NCI-H2227 treated with DMSO at 0.1 percent for 48 hours (cell line): ENCODE data around the gene CHRM2.
"Not testable (repeated sequence)": the region's sequence is repeated elsewhere in the genome, so short reads cannot be mapped to it uniquely, and the experiment has no call there.

ENCODE experiments used
- DNase-seq: peaks from one replicate; lab custom pipeline; 2025; lab: John Stamatoyannopoulos, UW

CHRM2 gene

GRCh38 chr7:136868496-136869000 is at the start of gene CHRM2:
Gene CHRM2, plus strand, starts transcription at chr7:136868652. Its CDS starts 146,214 bp downstream, at chr7:137014866.
- peak; percentile 20 for DNase-seq

DNA sequence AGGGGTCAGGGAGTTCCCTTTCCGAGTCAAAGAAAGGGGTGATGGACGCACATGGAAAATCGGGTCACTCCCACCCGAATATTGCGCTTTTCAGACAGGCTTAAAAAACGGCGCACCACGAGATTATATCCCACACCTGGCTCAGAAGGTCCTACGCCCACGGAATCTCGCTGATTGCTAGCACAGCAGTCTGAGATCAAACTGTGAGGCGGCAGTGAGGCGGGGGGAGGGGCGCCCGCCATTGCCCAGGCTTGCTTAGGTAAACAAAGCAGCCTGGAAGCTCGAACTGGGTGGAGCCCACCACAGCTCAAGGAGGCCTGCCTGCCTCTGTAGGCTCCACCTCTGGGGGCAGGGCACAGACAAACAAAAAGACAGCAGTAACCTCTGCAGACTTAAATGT is 37.1 kb upstream of the CHRM2 start:
- not testable (repeated sequence) for DNase-seq

DNA sequence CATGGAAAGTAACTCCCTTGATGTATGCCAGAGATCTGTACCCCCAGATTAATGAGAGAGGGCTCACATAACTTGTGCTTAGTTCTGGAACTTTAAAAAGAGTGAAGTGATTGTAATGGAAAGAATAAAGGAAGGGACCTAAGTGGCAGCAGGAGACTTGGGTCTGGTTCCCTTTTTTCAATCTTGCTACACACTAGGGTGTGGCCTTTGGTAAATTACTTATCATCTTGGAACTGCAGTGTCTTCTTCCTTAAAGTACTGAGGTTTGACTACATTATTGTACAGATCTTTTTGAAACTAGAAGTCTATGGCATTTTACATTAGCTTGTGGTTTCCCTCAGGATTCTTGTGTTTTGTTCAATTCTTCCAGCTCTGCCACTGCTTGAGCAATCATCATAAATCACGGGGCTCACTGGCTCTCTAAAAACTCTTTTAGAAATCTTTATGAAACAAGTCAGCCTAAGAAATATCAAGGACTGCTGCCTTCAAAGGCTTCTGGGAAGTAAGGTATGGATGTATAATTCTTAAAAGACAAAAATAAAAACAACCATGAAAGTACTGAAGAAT is 22.5 kb upstream of the CHRM2 start:
- no peak for DNase-seq

DNA sequence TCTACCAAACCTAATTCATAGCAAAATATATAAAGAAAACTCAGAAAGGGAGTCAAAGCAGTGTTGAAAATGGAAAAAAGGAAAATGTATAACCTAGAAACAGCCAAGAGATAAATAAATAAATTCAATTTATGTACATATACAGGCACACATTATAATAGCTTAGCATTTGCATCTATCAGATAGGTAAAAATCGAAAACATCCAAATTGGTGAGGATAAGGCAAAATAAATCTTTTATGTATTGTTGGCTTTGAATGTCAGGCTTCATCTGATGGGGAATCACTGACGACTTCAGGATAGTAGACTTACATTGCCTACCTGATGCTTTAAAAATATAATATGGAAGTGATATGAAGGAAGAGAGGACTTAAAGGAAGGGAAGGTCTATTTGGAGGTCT is 20.6 kb upstream of the CHRM2 start:
- no peak for DNase-seq

DNA sequence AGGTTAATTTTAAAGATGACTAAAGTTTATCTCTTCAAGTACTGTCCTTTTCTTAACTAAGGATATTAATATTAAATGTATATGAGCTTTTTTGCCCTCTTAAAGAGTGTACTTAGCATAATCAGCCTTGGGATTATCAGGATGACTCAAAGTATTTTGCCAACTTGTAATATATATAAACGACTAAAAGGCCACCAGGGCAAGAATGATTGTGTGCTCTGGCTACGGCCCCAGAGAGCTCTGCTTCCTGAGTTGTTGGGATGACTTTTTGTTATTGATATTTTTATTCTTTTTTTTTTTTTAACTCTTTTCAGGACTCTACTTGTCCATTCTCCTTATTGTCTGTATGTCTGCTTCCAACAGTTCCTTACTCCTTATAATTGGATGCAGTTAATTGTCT is 14.8 kb upstream of the CHRM2 start:
- no peak for DNase-seq

DNA sequence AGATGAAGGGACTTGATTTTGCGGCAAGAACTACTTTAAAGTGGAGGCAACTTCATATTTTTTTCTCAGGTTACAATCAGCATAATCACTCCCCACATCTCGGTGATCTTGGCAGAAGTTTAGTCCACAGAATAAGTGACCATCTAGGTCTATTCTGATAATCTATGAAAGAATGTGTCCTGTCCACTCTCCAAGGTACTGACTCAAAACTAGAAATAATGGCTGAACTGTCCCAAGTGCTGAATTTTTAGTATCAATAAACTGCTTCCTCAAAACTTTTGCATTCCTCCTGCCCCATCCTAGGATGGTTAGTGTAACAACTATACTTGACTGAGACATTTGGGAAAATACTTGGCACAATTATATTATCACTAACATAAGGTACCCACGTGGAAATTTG is 10.9 kb upstream of the CHRM2 start:
- DNase-seq, result no peak

- no peak for DNase-seq
Measured at GRCh38 chr7:136859803-136860202, 8.6 kb upstream of the CHRM2 start.

- no peak for DNase-seq
Measured at GRCh38 chr7:136865236-136865635, 3.2 kb upstream of the CHRM2 start.

GRCh38 chr7:136865777-136866176 is 2.7 kb upstream of the CHRM2 start:
- no peak for DNase-seq

- DNase-seq, result no peak
Measured at GRCh38 chr7:136869001-136869961, 829 bp downstream of the CHRM2 start.

DNA sequence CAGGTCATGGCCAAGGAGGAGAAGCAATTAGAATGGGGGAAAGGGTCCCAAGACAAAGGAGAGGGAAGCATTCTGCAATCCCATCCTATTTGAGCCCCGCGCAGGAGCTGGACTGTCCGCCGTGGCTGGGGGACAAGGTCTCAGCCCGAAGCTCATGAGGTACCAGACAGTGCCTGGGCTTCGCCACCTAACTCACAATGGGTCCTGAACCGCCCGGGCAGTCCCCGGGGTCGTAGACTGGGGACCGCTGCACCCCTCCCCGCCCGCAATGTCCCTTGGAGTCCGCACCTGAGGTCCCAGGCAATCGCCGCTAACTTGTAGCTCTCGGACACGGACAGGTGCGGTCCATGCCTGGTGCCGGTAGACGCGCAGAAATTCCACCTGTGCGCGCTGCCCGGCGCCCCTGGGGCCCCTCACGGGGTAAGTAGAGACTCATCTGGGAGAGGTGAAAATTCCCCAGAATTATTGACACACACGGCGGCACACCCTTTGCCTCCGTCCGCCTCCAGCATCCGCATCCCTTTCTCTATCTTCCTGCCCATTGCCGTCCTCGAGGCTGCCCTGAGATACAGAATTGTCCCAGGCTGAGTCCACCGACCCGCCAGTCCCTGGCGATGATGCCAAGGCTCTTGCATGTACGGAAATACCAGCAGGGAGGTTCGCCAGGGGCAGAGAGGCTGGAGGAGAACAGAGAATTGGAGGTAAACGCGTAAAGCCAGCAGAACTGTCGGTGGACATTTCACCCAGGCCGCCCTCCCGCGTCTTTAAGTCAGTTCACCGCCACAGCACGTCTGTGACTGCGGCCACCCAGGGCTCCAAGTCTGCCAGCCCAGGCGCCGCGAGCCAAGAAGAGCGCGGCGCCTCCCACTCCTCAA is 1.8 kb downstream of the CHRM2 start:
- no peak for DNase-seq

GRCh38 chr7:136870866-136871487 is 2.5 kb downstream of the CHRM2 start:
- DNase-seq, result no peak

GRCh38 chr7:136874393-136875032 is 6.1 kb downstream of the CHRM2 start:
- DNase-seq, result no peak

GRCh38 chr7:136877509-136877908 is 9.1 kb downstream of the CHRM2 start:
- DNase-seq, result no peak

GRCh38 chr7:136877990-136878389 is 9.5 kb downstream of the CHRM2 start:
- DNase-seq, result no peak

DNA sequence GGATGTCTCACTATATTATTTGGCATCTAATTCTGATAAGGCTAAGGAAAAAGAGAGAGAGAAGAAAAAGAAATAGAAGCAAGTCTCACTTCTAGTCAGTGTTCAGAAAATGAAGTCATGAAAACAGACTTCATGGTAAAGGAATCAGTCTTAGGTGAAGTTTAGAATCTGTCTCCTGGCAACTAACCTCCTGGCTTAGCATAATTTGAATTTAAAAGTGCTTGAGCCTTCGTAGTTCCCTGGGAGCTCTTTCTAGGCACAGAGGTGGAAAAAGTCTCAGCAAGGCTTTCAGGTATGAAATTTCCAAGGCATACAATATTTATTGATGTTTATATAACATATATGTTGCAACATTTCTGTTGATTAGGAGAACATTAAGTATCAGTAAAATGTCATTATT is 10.4 kb downstream of the CHRM2 start:
- DNase-seq, result no peak

DNA sequence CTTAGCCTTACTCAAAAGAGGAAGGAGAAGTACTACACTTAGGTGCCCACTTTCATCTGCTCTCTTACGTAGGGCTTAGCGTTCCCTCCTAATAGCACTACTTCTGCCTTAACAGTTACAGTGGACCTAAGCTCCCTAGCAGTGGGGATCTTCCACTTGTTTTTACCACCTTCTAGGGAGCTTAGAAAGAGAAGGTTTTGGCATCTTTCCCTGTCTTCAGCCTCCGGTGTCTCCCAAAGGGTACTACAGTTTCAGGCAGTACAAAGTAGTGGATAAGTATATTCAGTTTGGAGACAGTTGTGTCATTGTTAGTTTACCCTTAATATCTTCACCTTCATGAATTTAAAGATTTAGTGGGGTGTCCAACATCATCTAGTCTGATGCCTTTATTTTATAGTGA is 14.6 kb downstream of the CHRM2 start:
- DNase-seq, result no peak

DNA sequence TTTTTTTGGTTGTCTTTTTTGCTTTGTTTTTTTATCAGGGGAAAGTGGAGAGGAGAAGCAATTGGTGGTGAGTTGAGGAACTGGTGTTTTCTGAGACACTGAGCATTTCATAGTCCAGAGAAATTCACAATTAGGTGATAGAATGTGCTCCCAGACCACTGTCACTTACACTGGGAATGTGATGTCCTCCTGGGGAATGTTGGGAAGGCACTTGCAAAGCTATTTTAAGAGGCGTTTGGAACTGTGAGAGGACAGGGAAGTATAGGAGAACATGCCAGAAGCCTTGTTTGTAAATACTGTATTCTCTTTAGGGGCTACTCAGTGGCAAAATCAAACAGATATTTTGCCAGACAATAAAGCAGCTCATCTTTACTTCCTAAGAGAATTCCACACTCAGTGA is 16.0 kb downstream of the CHRM2 start:
- no peak for DNase-seq

- DNase-seq, result no peak
Measured at GRCh38 chr7:136887317-136887716, 18.9 kb downstream of the CHRM2 start.

DNA sequence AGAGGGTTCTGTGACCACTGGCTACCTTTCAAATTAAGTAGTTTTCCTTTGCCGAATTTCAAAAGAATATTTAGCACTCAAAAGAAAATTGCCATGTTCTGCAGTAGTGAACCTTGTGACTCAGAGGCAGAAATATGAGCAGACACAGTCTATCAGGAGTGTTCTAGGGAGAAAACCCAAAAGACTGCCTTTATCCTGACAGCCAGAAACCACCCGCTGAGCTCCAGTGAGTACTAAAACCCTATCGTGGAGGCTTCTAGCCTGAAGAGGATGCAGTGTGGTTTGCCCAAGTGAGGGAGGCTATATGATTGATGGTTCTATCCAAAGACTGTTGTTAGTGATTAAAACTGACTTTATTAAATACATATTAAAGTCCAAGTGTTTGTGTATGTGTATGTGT is 21.9 kb downstream of the CHRM2 start:
- DNase-seq, result no peak

DNA sequence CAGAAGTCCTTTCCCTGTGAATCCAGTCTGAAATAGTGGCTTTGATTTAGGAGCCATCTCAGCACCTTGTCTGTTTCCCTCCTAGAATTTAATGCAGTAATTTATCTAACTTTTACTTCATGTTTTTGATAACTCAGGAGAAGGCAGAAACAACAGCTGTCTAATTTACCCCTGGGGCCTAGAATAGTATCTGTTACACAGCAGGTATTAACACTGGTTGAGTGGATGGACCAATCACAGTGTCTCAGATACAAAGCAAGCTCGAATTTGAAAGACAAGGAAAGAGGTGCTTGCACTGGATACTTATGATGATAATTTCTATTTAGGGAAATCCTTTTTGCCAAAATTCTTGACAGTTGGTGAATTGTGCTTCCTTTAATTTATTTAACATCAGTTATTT is 23.4 kb downstream of the CHRM2 start:
- no peak for DNase-seq
